AG08395 (cell line): Measurements from ENCODE around the gene COL6A3.
A peak's percentile ranks its signal among the peaks of the same experiment; 100 is the strongest.
"Not testable (repeated sequence)": the region's sequence is repeated elsewhere in the genome, so short reads cannot be mapped to it uniquely, and the experiment has no call there.

Experiments used
- DNase-seq: peaks from one replicate; pipeline ENCODE4 v3.0.0; 2012; ENCODE audit warnings: mixed read lengths, low spot score

The COL6A3 gene

DNA sequence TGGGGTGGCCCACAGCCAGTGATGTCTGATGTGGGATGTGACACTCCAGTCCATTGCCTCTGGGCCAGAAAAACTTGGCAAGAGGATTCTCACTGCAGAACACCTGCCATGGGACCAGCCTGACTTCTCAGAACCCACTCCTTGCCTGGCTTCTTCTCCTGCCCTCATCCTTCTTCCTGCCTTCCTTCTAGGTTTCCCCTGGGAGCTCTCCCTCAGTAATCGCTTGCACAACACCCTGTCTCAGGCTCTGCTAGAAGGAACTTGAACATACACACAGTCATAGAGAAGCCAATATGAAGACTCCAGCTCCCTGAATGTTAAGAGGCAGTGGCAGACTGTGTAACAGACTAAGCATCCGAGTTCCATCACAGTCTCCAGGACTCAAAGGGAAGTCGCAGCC, 4.3 kb upstream of the COL6A3 start:
- DNase-seq = no peak

GRCh38 chr2:237412988-237413776, 782 bp downstream of the COL6A3 start:
- DNase-seq = no peak

GRCh38 chr2:237412646-237412987, 1.3 kb downstream of the COL6A3 start:
- no peak for DNase-seq

- DNase-seq = no peak
Observed at GRCh38 chr2:237411683-237412423, 2.1 kb downstream of the COL6A3 start.

- no peak for DNase-seq
Observed at GRCh38 chr2:237411092-237411601, 2.8 kb downstream of the COL6A3 start.

- not testable (repeated sequence) for DNase-seq
Observed at GRCh38 chr2:237409263-237409662, 4.7 kb downstream of the COL6A3 start.

DNA sequence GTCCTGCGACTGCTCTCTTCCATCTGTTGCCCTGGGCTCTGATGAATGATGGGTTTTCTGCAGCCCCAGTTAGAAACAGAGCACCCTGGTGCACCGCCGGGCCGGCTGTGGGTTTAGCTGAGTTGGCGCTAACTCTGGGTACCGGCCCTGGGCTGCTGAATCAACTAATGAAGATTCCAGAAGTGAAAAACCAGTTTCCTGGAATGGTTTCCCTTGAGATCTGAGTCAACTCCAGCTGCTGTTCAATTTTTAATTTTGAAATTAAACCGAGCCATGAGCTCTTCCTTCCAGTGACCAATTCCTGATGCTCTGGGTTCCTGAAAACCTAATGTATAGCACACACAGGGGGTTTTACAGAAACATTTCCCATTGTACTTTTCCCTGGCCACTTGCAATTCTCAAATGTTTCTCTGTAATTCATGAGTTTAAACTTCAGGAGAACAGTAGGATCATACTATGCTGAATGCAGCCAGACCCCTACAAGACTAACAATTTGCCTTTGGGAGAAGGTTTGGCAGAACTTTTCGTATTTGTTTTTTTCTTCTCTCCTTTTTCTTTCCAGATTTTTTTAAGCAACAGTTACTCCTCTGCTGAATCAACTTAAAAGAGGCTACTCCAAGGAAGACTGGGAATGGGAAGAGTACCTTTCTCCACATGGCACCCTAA, 5.5 kb downstream of the COL6A3 start:
- peak; percentile 58 for DNase-seq

DNA sequence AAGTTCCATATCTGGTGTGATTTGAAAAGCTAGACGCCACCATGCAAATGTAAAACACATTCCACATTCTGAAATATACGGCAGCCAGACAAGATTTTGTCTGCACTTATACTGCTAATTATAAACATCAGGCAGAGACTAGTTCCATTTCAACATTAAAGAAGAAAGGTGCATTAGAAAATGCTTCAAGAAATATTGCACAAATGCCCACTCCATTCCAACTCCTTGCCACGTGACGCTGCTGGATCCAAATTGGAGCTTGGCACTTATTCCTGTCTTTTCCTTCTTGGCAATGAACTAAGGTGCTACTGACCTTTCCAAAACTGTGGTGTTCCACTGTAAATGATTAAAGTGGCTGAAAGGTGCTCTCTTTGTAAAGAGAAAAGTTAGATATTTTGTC, 6.3 kb downstream of the COL6A3 start:
- no peak for DNase-seq

GRCh38 chr2:237406371-237406895, 7.5 kb downstream of the COL6A3 start:
- no peak for DNase-seq

GRCh38 chr2:237405605-237406004, 8.4 kb downstream of the COL6A3 start:
- DNase-seq = no peak

DNA sequence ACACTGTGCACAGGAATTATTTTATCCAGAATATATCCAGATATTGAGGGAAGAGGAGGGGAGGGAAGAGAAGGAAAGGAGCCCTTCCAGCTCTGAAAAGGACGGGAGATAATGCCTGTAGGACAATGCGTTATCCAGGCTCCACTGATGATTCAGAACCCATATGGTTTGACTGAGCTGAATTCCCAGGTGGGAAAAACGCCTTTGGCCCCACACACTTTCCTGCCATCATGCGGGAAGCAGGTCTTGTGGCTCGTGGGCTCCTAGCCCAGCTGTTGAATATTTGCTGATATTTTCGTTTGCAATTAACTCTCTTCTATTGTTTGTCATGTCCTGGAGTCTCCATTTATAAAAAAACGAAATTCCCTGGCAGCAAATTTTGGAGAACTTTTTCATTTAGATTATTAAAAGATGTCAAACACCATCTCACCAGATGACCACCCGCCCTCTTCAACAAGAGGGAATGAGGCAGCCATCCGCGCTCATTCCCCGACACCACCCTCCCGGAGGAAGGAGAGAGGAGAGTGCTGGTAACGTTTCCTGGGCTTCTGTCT, 8.9 kb downstream of the COL6A3 start:
- no peak for DNase-seq

- DNase-seq = no peak
Observed at GRCh38 chr2:237404413-237404812, 9.6 kb downstream of the COL6A3 start.

DNA sequence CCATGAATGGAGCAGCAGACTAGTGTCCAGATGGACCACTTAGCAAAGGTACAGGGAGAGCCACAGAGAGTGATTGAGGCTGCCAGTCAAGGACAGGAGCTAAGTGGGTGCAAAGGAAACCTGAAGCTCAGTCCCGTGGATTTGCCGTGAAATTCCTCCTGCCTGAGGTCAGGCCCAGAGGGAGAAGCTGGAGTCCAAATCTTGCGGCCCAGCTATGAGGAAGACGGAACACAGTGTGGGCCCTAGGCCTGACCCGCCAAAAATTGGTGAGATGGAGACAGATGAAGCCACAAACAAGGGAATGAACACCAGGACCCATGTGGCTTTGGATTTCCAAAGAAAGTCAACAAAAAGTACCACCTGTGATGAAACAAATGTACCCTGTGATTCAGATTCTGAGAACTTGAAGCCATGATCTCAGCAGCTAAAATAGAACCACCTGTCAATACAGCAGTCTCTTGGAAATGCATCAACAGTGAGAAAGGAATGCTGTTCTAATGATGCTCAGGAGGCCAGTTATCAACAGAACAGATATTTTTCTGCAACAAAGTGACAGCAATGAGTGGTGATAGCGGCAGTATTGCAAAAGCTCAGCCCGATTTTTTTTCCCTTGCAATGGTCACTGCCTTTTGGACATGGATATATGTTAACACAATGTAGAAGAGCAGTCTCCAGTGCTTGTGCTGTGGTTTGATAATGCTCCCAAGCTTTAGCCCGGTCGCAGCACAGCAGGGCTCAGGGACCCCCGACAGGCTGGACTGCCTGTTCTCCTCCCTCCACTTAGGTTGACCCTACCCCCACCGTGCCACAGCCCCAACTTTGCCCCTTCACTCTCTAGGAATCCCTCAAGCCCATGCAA, 10.7 kb downstream of the COL6A3 start:
- no peak for DNase-seq

DNA sequence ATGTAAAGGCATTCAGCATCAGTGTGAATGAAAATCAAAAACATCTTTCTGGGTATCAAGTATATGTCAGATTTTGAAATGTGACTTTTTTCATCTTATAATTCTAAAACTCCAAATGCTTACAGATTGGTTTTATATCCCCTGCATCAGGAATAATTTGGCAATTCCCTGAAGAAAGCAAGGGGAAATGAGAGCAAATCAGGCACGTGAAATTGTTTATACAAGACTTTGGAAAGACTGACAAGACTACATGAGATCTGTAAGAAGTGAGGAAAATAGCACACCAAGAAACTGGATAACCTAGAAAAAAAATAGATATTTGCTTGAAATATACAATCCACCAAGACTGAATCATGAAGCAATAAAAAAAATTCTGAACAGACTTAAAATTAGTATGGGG, 13.8 kb downstream of the COL6A3 start:
- DNase-seq = no peak

- no peak for DNase-seq
Observed at GRCh38 chr2:237397072-237397471, 16.9 kb downstream of the COL6A3 start.

- DNase-seq = peak; percentile 61
Observed at GRCh38 chr2:237393523-237393922, 20.4 kb downstream of the COL6A3 start.

DNA sequence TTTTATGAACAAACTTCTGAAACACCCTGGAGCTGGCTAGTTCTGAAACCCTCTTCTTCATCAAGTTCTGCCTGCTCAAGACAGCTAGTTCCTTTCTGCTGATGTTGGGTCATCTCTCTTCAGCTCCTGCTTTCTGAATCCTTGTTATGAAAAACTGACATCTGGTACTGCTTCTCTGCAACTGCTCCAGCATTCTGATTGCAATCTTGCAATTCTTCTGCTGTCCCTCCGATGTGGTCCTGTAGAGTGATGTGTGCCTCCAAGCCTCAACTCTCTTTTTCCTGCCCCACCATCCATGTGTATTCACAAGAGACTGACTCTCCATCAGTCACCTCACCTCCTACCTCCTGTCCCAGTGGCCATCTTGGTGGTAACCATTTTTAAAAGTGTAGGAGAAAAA, 21.8 kb downstream of the COL6A3 start:
- no peak for DNase-seq

DNA sequence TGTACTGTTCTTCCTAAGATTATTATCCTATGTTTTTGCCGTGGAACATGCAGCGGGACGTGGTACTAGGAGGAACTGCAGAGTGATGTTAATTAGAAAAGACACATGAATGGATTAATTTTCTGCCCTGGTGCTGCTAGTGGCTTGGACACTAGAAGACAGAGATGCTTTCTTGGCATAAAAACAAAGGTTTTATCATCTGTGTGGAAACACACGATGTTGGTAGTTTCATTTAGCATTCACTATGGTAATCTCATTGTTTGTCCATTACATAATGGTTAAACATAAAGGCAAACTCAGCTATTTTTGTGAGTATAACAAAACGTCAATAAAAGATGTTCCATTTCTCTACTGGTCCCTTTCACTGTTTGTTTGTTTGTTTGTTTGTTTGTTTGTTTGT, 22.8 kb downstream of the COL6A3 start:
- peak; percentile 64 for DNase-seq

DNA sequence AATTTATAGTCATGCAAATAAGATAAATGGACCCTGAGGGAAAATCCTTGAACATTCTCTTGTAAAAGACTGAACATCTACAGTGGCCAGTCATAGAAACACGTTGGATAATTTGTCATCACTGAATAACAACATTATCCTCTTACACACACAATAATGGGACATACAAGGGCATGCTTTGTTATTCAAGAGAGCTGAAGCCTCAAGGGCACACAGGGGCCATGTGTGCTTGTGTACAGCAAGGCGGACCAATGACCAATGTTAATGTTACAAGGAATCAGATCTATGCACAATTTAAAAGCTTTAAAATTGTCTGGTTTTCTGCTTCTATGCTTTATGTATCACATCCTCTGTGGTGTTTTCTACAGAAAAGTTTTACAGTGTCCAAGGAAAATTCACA, 23.7 kb downstream of the COL6A3 start:
- no peak for DNase-seq

DNA sequence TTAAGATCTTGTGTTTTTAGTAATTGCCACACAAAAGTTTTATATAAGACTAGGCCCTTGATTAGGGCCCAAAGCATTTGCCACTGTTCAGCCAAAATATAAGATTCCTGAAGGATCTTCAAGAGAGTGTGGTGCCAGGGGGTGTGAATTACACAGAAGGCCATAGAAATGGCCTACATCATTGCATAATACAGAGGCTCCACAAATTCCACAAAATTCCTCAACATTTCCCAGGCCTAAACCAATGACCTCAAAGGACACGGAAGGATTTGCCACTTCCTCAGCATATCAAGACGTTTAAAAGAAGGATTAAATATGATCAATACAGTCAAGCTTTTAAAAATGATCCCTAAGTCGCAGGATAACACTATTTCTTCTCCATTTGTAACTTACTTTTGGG, 24.1 kb downstream of the COL6A3 start:
- DNase-seq = no peak

DNA sequence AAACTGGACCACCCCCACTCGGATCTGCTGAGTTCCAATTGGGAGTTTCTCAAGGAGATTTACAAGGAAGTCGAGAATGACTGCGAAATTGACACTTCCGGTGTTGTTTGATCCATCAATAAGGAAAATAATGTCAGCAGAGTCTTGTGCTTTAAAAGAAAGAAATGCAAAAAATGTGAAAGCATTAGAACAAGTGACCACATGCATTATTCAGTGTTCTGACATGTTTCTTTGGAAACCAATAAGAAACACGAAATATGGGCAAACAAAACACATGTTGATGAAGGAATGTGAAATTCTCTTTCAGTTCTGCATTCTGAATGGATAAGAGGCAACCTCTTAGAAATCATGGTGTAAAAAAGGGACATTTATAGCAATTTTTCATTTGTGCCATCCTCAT, 25.9 kb downstream of the COL6A3 start:
- DNase-seq = no peak

GRCh38 chr2:237384672-237385020, 29.3 kb downstream of the COL6A3 start:
- no peak for DNase-seq
